ENCODE results near the gene SLCO2B1.

- TF ChIP-seq FOXA1 (IDR thresholded peaks at IDR 0.05): no peak
- no peak for TF ChIP-seq FOXK2 (IDR thresholded peaks at IDR 0.05)
- no peak for TF ChIP-seq SP1 (IDR thresholded peaks at IDR 0.05)
- no peak for TF ChIP-seq BHLHE40 (IDR thresholded peaks at IDR 0.05; ENCODE audit: borderline replicate concordance)
- TF ChIP-seq LEF1 (IDR thresholded peaks at IDR 0.05; ENCODE audit: borderline replicate concordance): no peak
Observed at GRCh38 chr11:75105462-75105925, 45.4 kb upstream of the SLCO2B1 start.
